ENCODE measurements around the gene MRPS5. TPM values are rescaled to one million over a fixed set of nuclear protein-coding genes. Genes with fewer than 3 reads are reported as not detected.
"Not testable (repeated sequence)": the region's sequence is repeated elsewhere in the genome, so short reads cannot be mapped to it uniquely, and the experiment has no call there.

Gene MRPS5
- total RNA-seq, 1 experiment from 2014 or later = 91.1 TPM

DNA sequence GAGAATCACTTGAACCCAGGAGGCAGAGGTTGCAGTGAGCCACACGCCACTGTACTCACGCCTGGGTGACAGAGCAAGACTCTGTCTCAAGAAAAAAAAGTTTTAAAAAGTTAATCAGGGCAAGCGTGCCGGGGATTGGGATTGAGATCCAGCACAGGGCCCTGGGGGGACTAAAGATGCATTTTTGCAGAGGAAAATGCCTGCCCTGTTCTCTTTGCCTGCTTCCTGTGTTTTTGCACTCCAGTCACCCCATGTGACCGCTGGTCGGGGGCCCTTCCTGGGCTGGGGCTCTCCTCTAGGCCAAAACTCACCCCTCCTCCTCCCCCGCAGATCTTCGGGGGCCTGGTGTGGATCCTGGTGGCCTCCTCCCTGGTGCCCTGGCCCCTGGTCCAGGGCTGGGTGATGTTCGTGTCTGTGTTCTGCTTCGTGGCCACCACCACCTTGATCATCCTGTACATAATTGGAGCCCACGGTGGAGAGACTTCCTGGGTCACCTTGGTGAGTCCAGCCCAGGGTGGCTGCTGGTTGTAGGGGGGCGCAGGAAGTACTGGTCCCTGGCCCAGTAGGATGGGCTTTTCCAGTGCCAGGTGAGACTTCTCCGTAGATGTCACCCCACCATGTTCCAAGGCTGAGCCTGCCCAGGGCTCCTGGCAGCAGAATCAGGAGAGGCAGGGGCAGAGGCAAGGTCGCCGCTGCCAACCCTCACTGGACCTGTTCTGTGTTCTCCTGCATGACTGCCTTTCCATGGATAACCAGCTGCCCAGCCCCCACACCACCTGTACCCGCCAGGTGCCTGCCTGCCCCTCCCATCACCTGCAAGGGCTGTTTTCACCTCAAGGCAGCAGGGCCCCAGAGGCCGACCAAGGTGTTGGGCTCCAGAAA, 73.7 kb downstream of the MRPS5 start:
- DNase-seq (ENCODE audit: low read depth) = no peak

GRCh38 chr2:95046371-95047112, 75.1 kb downstream of the MRPS5 start:
- DNase-seq (ENCODE audit: low read depth) = no peak

GRCh38 chr2:95044601-95045000, 77.0 kb downstream of the MRPS5 start:
- DNase-seq (ENCODE audit: low read depth) = no peak

- peak; percentile 49 for DNase-seq (ENCODE audit: low read depth)
Observed at GRCh38 chr2:95043300-95044093, 78.1 kb downstream of the MRPS5 start.

DNA sequence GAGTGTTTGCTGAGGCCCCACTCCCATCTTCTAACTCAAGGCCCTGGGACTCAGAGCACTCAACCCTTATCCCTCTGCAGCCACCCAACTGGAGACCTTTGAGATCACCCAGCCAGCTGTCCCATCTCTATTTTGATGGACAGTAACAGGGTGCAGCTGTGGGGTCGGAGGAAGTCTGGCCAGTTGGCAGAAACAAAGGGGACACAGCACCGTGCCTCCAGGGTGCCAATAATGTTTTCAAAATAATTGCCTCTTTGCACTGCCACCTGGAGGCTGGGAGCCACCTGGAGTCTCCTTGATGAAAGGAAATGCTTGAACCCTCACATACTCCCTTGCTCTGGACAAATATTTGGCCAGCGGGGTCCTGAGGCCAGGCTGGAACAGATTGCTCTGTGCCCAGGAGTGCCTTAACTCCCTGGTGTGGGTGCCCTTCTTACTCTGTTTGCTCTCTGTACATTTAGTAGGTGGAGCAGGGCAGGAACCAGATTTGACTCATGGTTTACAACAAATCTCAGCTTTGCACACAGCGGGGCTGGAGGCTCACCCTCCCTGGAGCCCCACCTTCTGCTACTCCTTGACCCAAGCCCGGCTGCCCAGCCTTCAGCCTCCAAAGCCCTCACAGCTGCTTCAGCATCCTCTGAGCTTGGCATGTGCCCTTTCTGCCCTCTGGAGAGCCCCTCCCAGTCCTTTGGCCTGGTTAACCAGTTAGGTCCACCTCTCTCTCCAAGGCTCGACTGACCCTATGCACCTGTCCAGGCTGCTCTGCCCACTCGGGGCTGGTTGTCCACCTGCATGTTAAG, 78.9 kb downstream of the MRPS5 start:
- DNase-seq (ENCODE audit: low read depth) = no peak

DNA sequence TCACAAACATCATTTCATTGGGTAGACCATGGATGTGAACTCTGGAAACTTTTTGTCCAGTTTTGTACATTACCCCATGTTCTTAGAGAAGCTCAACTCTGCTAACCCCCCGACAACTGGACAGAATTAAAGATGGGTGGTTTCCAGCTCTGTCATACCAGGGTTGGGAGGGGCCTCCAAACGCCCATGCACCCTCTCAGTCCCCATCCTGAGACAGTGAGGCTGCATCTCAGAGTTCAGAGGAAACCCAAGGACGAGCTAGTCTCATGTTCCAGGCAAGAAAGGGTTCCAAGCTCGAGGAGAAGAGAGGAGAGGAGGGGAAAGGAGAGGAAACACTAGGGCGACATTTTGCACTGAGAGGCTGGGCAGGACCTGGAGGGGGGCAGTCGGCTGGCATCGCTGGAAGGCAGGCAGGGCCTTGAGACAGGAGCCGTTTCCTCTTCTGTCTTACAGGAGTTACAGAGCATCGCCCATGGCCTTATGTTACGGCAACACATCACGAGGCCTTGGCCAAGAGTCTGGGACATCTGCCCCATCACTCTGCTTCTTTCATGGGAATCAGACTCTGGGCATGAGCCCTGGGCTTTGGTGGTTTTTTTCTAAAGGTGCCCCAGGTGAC, 79.7 kb downstream of the MRPS5 start:
- DNase-seq (ENCODE audit: low read depth) = no peak

DNA sequence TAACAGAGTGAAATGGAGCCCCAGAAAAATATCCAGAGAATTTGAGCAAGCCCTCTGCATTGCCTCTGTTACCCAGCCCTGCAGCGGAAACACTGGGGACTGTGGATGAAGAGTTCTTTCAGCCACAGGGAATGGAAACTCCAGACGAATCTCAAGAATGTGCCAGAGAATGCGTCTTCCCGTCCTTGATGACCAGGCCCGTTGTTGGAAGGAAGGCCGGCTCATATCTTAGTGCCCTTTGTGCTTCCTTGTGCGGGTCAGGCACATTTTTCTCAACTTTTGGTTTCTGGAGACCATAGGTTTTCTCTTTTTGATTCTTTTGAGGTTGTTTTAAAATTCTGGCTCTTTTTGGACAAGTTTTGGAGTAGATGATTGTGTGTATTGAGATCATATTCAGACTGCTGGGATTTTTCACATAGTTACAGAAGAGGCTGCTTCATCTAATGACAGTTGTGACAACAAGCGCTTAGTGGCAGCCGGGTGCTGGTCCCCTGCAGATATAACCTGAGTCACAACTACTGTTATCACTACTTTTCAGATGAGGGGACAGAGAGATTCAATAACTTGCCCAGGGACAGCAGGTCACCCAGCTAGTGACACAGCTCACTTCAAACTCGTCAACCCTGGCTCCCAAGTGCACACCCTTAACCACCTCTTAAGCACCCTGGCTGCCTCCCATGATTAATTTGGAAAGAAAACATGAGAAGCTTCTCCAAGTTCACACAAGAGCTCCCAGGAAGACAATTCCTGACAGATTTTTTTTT, 80.4 kb downstream of the MRPS5 start:
- DNase-seq (ENCODE audit: low read depth) = no peak

GRCh38 chr2:95040426-95040825, 81.2 kb downstream of the MRPS5 start:
- no peak for DNase-seq (ENCODE audit: low read depth)

- no peak for DNase-seq (ENCODE audit: low read depth)
Observed at GRCh38 chr2:95039978-95040377, 81.6 kb downstream of the MRPS5 start.

DNA sequence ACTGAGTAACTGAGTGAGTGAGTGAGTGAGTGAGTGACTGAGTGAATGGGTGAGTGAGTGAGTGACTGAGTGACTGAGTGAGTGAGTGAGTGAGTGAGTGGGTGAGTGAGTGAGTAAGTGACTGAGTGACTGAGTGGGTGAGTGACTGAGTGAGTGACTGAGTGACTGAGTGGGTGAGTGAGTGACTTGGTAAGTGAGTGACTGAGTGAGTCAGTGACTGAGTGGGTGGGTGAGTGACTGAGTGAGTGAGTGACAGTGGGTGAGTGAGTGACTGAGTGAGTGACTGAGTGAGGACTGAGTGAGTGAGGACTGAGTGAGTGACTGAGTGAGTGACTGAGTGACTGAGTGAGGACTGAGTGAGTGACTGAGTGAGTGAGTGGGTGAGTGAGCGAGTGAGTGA, 82.2 kb downstream of the MRPS5 start:
- no peak for DNase-seq (ENCODE audit: low read depth)

- DNase-seq (ENCODE audit: low read depth) = no peak
Observed at GRCh38 chr2:95038635-95039298, 82.8 kb downstream of the MRPS5 start.

- not testable (repeated sequence) for DNase-seq (ENCODE audit: low read depth)
Observed at GRCh38 chr2:95037841-95038585, 83.6 kb downstream of the MRPS5 start.

GRCh38 chr2:95037384-95037839, 84.2 kb downstream of the MRPS5 start:
- DNase-seq (ENCODE audit: low read depth) = no peak

DNA sequence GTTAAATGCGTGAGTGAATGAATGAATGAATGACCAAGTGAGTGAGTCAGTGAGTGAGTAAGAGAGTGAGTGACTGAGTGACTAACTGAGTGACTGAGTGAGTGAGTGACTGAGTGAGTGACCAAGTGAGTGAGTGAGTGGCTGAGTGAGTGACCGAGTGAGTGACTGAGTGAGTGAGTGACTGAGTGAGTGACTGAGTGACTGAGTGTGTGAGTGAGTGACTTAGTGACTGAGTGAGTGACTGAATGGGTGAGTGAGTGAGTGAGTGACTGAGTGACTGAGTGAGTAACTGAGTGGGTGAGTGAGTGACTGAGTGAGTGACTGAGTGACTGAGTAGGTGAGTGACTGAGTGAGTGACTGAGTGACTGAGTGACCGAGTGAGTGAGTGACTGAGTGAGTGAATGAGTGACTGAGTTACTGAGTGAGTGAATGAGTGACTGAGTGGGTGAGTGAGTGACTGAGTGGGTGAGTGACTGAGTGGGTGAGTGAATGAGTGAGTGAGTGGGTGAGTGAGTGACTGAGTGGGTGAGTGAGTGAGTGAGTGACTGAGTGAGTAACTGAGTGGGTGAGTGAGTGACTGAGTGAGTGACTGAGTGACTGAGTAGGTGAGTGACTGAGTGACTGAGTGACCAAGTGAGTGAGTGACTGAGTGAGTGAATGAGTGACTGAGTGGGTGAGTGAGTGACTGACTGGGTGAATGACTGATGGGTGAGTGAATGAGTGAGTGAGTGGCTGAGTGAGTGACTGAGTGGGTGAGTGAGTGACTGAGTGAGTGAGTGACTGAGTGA, 84.8 kb downstream of the MRPS5 start:
- no peak for DNase-seq (ENCODE audit: low read depth)
